GM18519 (cell line): ENCODE results near the gene NKAIN1.
"Not testable (repeated sequence)": the region's sequence is repeated elsewhere in the genome, so short reads cannot be mapped to it uniquely, and the experiment has no call there.

Source experiments
- ATAC-seq: cut with Tn5 transposase; IDR thresholded peaks from one replicate; pipeline ENCODE4 v1.9.1; 2021; ENCODE audit warnings: mild to moderate bottlenecking, moderate library complexity; ENCODE audit not compliant: unreplicated experiment, low FRiP score

Gene NKAIN1

GRCh38 chr1:31155216-31155806 lies 84.4 kb downstream of the NKAIN1 start:
- ATAC-seq, result no peak

DNA sequence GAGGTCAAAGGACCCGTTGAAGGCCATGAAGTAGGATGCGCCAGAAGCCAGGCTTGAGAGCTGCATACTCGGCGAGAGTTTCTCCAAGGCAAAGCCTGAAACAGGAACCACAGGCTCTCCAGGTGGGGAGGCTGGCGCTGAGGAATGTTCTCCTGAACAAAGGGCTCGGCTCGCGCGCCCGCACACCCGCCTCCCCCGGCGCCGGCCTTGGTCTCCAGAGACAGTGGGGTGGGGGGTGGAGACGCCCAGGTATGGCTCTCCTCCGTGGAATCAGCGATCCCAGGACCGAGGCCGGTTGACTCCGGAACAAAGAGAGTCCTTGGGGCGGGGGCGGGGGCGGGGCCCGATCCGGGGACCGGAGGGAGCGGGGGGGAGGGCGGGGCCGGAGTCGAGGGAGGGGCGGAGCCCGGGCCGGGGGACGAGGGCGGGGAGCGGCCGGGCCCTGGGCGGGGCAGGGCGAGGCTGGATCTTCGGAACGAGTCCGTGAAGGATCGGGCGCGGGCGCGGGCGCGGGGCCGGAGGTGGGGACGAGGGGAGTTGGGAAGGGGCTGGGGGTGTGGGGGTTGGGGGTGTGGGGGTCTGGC lies 85.0 kb downstream of the NKAIN1 start:
- ATAC-seq, result no peak

GRCh38 chr1:31154000-31154631 lies 85.6 kb downstream of the NKAIN1 start:
- no peak for ATAC-seq

GRCh38 chr1:31153423-31153822 lies 86.3 kb downstream of the NKAIN1 start:
- no peak for ATAC-seq

- ATAC-seq, result no peak
These were observed 87.4 kb downstream of the NKAIN1 start for GRCh38 chr1:31152181-31152795.

DNA sequence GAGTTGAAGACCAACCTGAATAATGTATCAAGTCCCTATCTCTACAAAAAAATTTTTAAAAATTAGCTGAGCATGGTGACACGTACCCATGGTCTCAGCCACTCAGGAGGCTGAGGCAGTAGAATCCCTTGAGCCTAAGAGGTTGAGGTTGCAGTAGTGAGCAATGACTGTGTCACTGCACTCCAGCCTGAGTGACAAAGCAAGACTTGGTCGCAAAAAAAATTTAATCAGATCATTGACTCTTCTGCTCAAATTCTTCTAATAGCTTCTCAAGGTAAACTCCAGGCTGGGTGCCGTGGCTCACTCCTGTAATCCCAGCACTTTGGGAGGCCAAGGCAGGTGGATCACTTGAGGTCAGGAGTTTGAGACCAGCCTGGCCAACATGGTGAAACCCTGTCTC lies 88.3 kb downstream of the NKAIN1 start:
- no peak for ATAC-seq

GRCh38 chr1:31148409-31148808 lies 91.3 kb downstream of the NKAIN1 start:
- no peak for ATAC-seq

GRCh38 chr1:31145648-31146047 lies 94.0 kb downstream of the NKAIN1 start:
- ATAC-seq, result no peak

DNA sequence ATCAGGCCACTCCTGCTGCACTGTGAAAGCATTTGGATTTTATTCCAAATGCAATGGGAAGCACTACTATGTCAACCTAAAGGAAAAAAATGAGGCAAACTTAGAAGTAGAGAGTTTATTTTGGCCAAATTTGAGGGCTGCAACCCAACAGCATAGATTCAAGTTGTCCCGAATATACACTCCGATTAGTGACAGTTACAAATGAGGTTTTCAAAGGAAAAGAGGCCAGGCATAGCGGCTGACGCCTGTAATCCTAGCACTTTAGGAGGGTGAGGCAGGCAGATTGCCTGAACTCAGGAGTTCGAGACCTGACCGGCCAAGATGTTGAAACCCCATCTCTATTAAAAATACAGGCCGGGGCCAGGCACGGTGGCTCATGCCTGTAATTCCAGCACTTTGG lies 95.2 kb downstream of the NKAIN1 start:
- ATAC-seq, result no peak

- ATAC-seq, result no peak
These were observed 96.2 kb downstream of the NKAIN1 start for GRCh38 chr1:31143455-31143854.

- no peak for ATAC-seq
These were observed 97.3 kb downstream of the NKAIN1 start for GRCh38 chr1:31142406-31142805.

DNA sequence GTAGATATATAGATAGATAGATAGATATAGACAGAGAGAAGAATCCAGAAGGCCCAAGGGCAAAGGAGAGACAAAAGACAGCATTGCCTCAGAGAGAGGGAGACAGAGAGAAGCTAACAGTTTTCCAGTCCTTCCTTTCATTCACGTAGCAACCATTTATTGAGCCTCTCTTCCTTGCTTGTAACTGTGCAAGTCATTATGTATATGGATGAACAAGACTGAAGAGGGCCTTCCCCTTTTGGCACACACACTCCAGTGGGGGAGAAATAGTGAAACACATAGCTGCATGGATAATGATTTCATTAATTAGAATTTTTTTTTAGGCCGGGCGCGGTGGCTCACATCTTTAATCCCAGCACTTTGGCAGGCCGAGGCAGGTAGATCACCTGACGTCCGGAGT lies 99.4 kb downstream of the NKAIN1 start:
- no peak for ATAC-seq

DNA sequence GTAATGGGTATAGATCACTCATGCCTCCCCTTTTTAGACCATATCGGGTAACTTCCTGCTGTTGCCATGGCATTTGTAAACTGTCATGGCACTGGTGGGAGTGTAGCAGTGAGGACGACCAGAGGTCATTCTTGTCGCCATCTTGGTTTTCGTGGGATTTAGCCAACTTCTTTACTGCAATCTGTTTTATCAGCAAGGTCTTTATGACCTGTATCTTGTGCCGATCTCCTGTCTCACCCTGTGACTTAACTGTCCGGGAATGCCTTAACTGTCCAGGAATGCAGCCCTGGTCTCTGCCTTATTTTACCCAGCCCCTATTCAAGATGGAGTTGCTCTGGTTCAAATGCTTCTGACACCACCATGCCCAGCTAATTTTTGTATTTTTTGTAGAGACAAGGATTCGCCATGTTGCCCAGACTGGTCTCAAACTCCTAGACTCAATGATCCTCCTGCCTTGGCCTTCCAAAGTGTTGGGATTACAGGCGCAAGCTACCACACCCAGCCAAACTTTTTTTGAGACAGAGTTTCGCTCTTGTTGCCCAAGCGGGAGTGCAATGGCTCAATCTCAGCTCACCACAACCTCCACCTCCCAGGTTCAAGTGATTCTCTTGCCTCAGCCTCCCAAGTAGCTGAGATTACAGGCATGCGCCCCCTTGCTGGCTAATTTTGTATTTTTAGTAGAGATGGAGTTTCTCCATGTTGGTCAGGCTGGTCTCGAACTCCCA lies 100.7 kb downstream of the NKAIN1 start:
- ATAC-seq, result not testable (repeated sequence)

GRCh38 chr1:31137873-31138272 lies 101.8 kb downstream of the NKAIN1 start:
- ATAC-seq, result not testable (repeated sequence)

DNA sequence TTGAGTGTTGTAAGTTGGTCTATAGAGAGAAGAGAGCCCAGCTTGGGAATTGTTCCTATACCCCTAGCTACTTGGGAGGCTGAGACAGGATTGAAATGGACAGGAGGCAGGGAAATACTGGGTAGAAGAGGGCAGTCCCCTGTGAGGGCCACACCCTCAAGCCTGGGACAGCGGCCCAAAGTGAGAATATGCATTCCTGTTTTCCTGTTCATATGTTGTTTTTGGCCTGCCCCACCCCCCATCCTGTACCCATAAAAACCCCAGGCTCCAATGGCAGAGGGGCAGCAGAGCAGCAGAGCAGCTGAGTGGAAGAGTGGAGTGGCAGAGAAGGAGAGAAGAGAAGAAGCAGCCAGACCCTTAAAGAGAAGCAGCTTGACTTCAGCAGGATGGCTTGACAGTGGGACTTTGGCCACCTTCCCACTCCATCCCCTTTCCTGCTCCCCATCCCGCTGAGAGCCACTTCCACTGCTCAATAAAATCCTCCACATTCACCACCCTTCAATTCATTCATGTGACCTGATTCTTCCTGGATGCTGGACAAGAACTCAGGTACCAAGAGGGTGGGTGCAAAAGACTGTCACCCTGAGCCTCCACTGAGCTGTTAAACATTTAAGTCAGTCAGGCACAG lies 103.6 kb downstream of the NKAIN1 start:
- ATAC-seq, result no peak

GRCh38 chr1:31133368-31133767 lies 106.3 kb downstream of the NKAIN1 start:
- no peak for ATAC-seq
